Measurements from ENCODE around the gene IFNGR1.

Gene IFNGR1

GRCh38 chr6:137157601-137158000 lies 61.6 kb downstream of the IFNGR1 start:
- TF ChIP-seq CTCF (IDR thresholded peaks at IDR 0.05) = no peak
- no peak for DNase-seq (ENCODE audit: low spot score)
- H3K27ac ChIP-seq = no peak overlapping the region
- H3K4me3 ChIP-seq = no peak overlapping the region

- TF ChIP-seq CTCF (IDR thresholded peaks at IDR 0.05) = no peak
- no peak for DNase-seq (ENCODE audit: low spot score)
- Histone ChIP-seq H3K4me3 (no peak overlapping the region), H3K27ac (no peak overlapping the region)
Measured at GRCh38 chr6:137156650-137157049, 62.5 kb downstream of the IFNGR1 start.

GRCh38 chr6:137155830-137156229 lies 63.4 kb downstream of the IFNGR1 start:
- no peak overlapping the region for H3K4me3 ChIP-seq
- no peak for TF ChIP-seq CTCF (IDR thresholded peaks at IDR 0.05)
- no peak overlapping the region for H3K27ac ChIP-seq
- no peak for DNase-seq (ENCODE audit: low spot score)

GRCh38 chr6:137150072-137150471 lies 69.1 kb downstream of the IFNGR1 start:
- no peak for DNase-seq (ENCODE audit: low spot score)
- Histone ChIP-seq H3K4me3 (no peak overlapping the region), H3K27ac (no peak overlapping the region)
- TF ChIP-seq CTCF (IDR thresholded peaks at IDR 0.05) = no peak

GRCh38 chr6:137149035-137149393 lies 70.2 kb downstream of the IFNGR1 start:
- no peak overlapping the region for H3K27ac ChIP-seq
- no peak for TF ChIP-seq CTCF (IDR thresholded peaks at IDR 0.05)
- H3K4me3 ChIP-seq = no peak overlapping the region
- DNase-seq (ENCODE audit: low spot score) = no peak

GRCh38 chr6:137148306-137149034 lies 70.7 kb downstream of the IFNGR1 start:
- no peak for TF ChIP-seq CTCF (IDR thresholded peaks at IDR 0.05)
- no peak overlapping the region for H3K27ac ChIP-seq
- H3K4me3 ChIP-seq = no peak overlapping the region
- no peak for DNase-seq (ENCODE audit: low spot score)
